ENCODE measurements around the gene IMP3.

The IMP3 gene

DNA sequence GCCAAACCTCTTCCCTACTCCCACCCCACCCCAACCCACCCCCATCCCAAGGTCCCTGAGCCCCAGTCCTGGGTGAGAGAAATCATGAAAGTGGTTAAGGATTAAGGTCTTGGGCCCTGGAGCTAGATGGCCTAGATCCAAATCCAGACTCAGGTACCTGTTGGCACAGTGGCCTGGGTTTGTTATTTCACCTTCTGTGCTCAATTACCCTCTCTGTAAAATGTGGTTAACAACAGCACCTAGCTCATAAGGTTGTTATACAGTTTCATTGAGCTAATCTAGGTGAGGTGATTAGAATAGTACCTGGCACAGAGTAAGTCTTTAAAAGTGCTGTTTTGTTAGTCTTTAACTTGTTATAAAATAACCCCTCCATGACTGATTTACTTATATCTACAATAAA, 8.1 kb downstream of the IMP3 start:
- in situ Hi-C loops (cut with HindIII; ENCODE audit: low sequenced_read_pairs) = loop anchor here (25.0 kb wide), 1 partner anchor 170 kb away; the partner anchor contains the start of gene SIN3A

DNA sequence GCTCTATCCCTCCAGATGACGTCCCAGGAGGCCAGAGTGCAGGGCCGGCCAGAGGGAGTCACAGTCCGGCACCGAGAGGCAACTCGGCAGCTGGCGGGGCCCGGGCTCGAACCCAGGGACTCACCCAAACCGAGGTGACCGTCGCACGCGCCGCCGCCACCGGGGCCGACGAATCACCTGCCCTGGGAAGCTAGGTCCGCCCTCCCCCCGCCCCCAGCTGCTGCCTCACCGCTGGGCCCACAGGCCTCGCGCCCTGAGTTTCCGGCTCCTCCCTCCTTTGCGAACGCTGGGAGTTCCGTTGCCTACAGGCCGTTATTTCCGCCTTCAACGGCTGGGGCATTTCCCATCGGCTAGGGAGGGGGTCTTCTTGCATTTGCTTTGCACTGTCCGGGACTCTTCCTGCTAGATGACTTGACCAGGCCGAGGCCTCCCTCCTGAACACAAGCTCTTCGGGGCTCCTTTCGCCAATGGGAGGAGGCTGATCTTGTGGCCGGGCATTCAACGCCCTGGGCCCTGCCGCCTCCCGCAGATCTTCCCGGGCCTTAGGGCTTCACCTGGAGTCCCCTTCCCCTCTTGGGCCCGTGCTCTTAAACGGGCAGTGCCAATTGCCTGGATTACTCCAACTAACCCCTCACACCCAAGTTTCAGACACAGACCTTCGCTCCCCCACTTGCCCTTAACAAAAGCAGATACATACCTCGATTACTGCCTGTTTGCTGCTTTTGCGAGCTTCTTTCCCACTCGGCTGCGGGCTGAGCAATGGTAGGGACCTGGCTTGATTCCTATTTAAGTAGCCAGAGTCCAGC, 14.3 kb downstream of the IMP3 start, which contains the start of gene SNUPN:
TSS of gene SNUPN (minus strand) at position 184 of the 806 bp plus-strand sequence. CDS start 4,674 bp downstream, outside the sequence.
- in situ Hi-C loops (cut with HindIII; ENCODE audit: low sequenced_read_pairs) = loop anchor here (25.0 kb wide), 1 partner anchor 163 kb away; the partner anchor contains the start of gene SIN3A

DNA sequence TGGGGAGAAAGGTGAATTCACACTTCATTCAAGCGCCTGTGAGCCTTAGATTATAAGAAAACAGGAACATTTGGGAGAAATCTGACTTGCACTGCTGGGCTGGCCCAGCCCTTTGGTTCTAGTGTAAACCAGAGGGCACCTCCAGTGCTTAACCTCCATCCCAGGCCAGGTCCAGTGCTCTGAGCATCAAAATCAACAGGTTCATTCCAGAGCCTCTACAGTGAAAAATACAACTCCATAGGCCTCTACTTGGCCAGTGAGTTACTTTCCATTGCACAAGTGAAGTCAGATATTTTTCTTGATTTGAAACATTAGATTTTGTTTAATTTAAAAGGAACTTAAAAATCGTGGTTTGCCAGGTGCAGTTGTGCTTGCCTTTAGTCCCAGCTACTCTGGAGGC, 17.5 kb downstream of the IMP3 start:
- in situ Hi-C loops (cut with HindIII; ENCODE audit: low sequenced_read_pairs) = loop anchor here (5.0 kb wide), 1 partner anchor 45 kb away; the partner anchor contains the start of gene PTPN9

DNA sequence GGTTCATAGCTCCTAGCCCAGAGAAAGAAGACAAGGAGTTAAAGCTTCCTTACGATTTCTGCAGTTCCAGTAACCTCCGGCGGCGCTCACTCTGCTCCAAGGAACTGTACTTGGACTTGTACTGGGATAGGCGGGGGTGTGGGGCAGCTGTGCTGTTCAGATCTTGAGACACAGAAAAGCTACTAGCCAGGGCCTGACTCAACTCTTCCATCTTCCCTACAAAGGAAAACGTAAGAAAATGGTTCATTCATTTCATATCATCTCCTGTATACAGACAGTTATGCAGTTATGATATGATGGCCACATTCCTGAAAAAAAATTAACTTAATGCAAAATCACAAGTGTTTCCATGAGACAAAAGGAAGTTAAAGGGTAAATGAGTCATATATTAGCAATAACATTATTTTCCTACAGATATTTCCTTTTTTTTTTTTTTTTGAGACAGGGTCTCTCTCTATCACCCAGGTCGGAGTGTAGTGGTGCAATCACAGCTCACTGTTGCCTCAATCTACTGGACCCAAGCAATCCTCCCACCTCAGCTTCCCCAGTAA, 19.1 kb downstream of the IMP3 start:
- in situ Hi-C loops (cut with HindIII; ENCODE audit: low sequenced_read_pairs) = loop anchor here (5.0 kb wide), 1 partner anchor 44 kb away; the partner anchor contains the start of gene PTPN9

DNA sequence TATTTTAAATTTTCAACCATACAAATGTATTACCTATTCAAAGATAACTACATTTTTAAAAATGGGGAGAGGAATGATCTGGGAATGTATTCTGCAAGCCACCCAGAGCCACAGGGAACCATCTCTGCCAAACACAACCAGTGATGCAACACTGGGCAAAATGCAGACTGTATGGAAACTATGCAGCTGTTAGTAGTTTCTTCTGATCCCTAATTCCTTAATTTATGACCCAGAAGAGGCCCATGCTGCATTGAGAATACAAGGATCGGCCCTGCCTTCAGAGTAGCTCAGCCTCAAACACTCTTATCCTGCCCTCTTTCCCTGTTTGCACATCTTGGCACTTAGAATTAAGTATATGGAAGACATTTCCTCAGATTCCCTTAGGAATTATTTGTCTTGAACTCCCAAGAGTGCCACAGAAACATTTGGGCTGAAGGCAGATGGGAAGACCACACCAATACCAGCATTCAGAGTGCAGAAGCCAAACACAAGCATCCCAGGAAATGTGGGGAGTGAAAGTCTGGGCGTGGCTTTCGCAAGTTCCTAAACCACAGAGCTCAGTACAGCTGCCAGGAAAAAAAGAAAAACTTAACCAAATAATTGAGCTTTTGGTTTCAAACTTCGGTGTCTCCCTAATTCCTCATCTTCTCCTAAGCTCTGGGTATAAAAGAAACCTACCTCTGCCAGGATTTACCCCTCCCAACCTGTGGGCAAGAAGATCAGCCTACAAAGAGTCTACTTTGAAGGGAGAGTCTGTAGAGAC, 19.8 kb downstream of the IMP3 start:
- in situ Hi-C loops (cut with HindIII; ENCODE audit: low sequenced_read_pairs) = loop anchor here (5.0 kb wide), 1 partner anchor 43 kb away; the partner anchor contains the start of gene PTPN9

DNA sequence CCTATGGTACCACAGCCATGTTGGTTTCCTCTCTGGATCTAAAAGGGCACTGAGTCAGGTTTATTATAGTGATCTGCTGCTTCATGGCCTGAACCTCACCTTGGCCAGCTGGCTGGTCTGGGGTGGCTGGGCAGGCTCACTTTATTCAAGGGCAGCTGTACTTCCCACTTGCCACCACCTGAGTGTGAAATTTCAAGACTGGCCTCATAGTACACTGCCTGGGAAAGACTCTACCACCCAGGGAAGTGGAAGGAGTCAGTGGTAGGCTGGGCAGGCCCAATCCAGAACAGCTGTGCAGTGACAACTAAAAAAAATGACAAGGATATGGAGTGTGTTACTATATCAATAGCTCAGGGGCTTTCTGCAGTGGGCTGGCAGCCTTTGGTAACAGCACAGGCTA, 23.3 kb downstream of the IMP3 start:
- in situ Hi-C loops (cut with HindIII; ENCODE audit: low sequenced_read_pairs) = no loop called here

DNA sequence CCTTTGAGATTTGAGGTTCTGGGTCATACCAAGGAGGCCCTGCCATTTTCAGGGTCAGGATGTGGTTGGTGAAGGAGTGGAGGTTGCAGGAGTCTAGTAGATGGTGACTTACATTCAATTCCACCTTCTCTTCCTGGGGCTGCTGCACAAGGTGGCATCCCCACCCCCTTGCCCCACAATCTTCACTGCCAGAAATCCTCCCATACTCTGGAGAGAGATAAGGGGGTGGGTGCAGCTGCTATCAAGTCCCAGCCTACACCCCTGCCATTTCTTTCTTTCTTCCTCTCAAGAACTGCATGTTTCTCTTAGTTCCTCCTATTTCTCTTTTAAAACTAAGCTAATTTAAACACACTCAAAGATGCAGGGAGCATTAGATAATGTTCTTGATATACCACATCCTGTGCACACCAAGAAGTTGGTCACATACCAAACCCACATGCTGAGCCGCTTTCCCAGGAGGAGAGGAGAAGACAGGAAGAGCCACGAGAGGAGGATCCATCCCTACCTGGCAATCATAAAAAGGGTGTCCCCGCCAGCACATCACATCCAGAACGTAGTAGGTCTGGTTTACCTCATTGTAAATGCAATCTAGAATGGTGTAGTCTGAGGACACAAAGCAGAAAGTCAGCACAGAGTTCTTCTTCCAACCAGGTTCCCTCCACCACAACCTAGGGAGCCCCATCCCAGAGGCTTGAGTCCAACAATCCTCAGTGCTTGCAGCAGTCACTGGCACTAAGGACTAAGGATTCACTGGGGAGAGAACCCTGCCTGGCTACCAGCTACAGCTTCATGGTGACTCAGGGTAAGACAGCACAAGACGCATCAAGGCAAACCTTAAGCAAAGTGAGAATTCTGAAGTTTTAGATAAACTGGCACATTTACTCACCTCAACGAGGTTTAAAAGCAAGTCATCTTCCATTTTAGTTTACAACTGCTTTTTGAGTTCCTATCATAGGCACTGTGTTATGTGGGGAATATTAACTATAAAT, 33.0 kb downstream of the IMP3 start:
- in situ Hi-C loops (cut with HindIII; ENCODE audit: low sequenced_read_pairs) = loop anchor here (5.0 kb wide), 1 partner anchor 35 kb away; the partner anchor contains the start of gene IMP3

DNA sequence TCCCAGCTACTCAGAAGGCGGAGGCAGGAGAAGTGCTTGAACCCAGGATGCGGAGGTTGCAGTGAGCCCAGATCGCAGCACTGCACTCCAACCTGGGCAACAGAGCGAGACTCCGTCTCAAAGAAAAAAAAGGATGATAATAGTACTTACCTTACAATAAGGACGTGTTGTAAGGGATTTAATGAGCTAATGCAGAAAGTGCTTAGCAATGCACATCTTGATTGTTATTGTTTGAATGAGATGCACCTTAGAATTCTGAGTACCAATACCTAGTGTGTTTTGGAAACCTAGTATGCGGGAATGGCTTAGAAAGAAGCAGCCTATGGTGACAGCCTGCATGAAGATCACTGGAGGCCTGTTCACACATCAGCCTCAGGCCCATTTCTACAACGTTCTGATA, 34.0 kb downstream of the IMP3 start:
- in situ Hi-C loops (cut with HindIII; ENCODE audit: low sequenced_read_pairs) = loop anchor here (5.0 kb wide), 1 partner anchor 36 kb away; the partner anchor contains the start of gene IMP3

DNA sequence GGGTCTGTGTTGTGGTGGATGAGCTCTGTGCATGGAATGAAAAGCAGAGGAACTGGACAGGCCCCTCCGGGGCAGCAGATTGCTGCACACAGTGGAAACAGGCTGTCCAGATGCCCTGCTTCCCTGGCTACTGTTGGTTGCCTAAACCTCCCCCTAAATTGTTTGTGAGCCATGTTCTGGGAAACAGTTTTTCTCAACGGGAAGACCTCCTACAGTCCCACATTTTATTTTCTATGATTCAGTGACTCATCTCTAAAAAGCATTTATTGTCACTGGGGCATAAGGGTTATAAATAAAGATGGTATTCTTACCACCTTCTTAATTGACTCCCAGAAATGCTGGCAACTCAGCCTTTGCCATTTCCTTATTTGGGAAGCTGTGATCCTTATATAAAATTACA, 40.6 kb downstream of the IMP3 start:
- in situ Hi-C loops (cut with HindIII; ENCODE audit: low sequenced_read_pairs) = loop anchor here (5.0 to 25.0 kb wide), 2 partner anchors 78 to 238 kb away; partner anchors contain the start of gene UBE2Q2

DNA sequence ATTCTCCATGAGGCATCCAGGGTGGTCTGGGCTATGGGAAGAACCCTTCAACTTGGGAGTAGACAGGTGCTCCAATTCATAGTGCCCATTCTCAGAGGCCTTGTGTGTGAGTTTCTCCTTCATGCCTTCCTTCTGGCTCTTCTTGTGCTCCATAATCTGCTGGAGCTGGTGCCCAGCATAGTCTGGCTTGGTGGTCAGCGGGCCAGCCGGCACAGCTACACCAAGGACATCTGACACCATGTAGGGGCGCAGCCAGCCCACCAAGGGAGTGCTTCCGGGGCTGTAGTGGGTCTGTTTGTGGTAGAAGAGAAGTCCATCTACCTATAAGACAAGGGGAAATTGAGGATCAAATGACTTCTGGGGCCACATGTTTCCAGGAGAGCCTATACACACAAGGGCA, 41.7 kb downstream of the IMP3 start:
- in situ Hi-C loops (cut with HindIII; ENCODE audit: low sequenced_read_pairs) = loop anchor here (5.0 to 25.0 kb wide), 2 partner anchors 79 to 239 kb away; partner anchors contain the start of gene UBE2Q2

DNA sequence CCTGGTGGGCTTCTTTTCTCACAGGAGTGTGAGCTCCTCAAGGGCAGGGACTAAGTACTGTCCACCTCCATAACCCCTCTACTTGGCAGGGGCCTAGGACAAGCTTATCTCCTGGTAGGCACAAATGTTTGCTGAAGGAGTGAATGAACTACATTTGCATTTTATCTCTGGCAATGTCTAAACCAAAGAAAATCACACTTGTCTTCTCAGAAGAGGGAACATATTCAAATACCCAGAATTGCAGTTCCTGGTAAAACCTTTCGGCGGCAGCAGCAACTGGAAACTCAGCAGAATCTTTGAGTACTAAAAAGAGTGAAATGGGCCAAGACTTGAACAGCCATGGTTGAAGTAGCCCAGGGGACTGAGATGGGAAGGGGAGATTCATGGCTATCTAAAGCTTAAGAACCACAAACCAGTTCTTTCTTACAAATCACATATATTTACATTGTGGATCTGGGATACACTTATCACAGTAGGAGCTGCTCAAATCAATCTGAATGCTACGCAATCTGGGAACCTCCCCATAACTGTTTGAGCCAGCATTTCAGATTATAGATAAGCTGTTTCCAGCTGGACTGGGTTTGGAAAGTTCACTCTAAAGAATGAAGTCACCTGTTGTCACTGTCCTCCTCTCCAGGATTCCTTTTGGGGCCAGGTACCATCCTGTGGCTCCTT, 42.2 kb downstream of the IMP3 start:
- in situ Hi-C loops (cut with HindIII; ENCODE audit: low sequenced_read_pairs) = loop anchor here (5.0 to 25.0 kb wide), 2 partner anchors 79 to 239 kb away; partner anchors contain the start of gene UBE2Q2

DNA sequence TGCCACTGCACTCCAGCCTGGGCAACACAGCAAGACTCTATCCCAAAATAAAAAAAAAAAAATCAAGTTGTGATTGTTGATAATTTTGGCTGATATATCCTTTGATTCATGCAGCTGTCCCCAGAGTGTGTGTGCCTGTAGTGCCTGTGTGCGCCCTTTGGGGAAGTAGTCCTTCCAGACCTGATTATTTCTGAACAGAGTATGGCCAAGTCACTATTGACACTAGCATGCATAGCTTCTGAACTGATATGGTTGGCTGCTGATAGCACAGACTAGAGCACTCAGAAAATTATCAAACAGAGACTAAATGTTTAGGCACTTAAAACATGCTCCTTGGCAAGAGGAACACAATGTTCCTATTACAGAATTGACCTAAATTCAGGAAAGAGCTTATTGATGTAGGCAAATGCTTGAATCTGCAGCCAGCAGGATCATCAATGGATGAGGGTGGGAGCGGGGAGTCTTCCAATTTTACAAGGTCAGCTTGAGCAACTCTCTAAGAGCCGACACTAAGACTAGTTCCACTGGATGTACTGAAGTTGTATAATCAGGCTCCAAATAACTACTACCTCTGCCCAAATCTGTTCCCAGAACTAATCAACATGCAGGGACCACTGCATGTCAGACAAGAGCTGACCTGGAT, 43.2 kb downstream of the IMP3 start:
- in situ Hi-C loops (cut with HindIII; ENCODE audit: low sequenced_read_pairs) = loop anchor here (5.0 to 25.0 kb wide), 2 partner anchors 80 to 240 kb away; partner anchors contain the start of gene UBE2Q2

DNA sequence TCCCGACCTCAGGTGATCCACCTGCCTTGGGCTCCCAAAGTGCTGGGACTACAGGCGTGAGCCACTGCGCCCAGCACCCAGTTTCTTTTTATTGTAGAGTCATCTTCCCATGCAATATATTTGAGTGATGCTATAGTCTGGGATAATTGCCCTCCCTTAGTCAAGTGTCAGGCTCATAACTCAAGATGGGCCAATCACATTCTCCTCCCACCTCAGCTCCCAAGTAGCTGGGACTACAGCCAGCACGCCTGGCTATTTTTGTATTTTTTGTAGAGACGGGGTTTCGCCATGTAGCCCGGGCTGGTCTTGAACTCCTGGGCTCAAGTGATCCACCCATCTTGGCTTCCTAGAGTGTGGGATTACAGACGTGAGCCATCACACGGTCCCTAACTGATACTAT, 45.7 kb downstream of the IMP3 start:
- in situ Hi-C loops (cut with HindIII; ENCODE audit: low sequenced_read_pairs) = loop anchor here (25.0 kb wide), 1 partner anchor 243 kb away; the partner anchor contains the start of gene UBE2Q2

DNA sequence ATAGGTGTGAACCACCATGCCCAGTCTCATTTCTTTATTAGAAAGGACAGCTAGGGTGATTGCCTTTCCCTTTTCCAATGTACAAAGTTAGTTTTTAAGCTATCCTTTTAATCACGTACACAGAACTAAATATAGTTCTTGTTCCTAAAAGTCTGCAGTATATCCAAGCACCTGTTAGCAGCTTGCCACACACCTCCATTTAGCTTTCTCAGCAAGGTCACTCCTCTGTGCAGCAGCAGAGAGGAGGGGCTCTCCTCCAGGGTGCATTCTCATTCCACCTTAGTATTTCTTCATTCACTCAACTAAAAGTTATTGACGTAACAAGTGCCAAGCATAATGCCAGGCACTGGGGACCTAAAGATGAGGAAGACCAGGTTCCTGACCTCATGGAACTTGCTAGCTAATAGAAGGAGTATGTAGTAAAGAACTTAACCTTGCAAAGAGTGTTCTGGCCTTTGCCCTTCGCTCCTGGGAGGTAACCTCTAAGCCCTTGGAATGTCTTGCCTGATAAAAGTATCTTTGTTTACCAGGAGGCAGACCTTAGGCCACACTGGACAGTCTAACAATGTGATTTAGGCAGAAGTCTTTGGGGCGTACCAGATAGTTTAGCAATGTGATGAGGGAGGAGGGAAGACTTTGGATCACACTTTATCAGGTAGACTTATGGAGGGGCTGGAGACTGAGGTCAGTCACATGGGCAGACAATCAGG, 48.2 kb downstream of the IMP3 start:
- in situ Hi-C loops (cut with HindIII; ENCODE audit: low sequenced_read_pairs) = loop anchor here (25.0 kb wide), 1 partner anchor 245 kb away; the partner anchor contains the start of gene UBE2Q2

DNA sequence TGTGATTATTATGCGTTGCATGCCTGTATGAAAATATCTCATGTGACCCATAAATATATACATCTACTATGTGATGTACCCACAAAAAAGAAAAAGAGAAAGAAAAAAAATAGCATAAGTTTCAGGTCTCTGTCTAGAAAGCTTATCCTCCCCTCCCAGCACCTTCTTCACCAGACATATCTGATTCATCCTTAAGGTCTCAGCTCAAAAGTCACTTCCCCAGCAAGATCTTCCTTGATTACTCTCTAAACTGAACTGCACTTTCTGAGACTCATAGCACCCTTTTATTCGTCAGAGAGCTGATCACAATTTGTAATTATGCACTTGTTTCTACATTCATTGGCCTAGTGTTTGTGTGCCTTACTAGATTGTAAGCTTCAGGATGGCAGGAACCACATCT, 49.8 kb downstream of the IMP3 start:
- in situ Hi-C loops (cut with HindIII; ENCODE audit: low sequenced_read_pairs) = loop anchor here (25.0 kb wide), 1 partner anchor 247 kb away; the partner anchor contains the start of gene UBE2Q2
